SK-N-SH treated with all-trans-retinoic acid at 6 μM for 48 hours (cell line): ENCODE measurements around the gene LRIT2.

ENCODE experiments used
- ATAC-seq: fragments of 200-7000 bp; cut with Tn5 transposase; 3 replicates; pipeline ENCODE4 v1.9.1; 2020; ENCODE audit warnings: mild to moderate bottlenecking, moderate library complexity
- ARNTL ChIP-seq: fragments of 450-650 bp; formaldehyde crosslinking; IDR thresholded peaks from 2 replicates; pipeline ENCODE4 v1.5.0; 2020; ENCODE audit warnings: low read depth, mild to moderate bottlenecking, moderate library complexity, borderline replicate concordance
- BACH2 ChIP-seq: fragments of 250-450 bp; sonication (Bioruptor Pico); IDR thresholded peaks from 2 replicates; pipeline ENCODE4 v1.9.0; 2021; ENCODE audit warnings: mild to moderate bottlenecking, borderline replicate concordance
- CSDC2 ChIP-seq: fragments of 250-450 bp; sonication (Bioruptor Pico); IDR thresholded peaks from 2 replicates; pipeline ENCODE4 v1.5.0; 2020; ENCODE audit warnings: mild to moderate bottlenecking, moderate library complexity
- GLIS3 ChIP-seq: fragments of 250-450 bp; sonication (Bioruptor Pico); IDR thresholded peaks from 2 replicates; pipeline ENCODE4 v1.5.0; 2020; ENCODE audit warnings: mild to moderate bottlenecking, moderate library complexity
- ISL1 ChIP-seq: fragments of 250-450 bp; sonication (Bioruptor Pico); IDR thresholded peaks from 2 replicates; pipeline ENCODE4 v2.1.2; 2022; ENCODE audit warnings: mild to moderate bottlenecking, moderate library complexity
- OSR1 ChIP-seq: fragments of 250-450 bp; sonication (Bioruptor Pico); IDR thresholded peaks from 2 replicates; pipeline ENCODE4 v1.8.0; 2022; ENCODE audit warnings: moderate library complexity, mild to moderate bottlenecking, inconsistent platforms
- PPARA ChIP-seq: fragments of 250-450 bp; sonication (Bioruptor Pico); IDR thresholded peaks from 2 replicates; pipeline ENCODE4 v1.5.0; 2020; ENCODE audit warnings: mild to moderate bottlenecking, borderline replicate concordance
- SNAI2 ChIP-seq: fragments of 250-450 bp; sonication (Bioruptor Pico); IDR thresholded peaks from 2 replicates; pipeline ENCODE4 v1.5.0; 2020; ENCODE audit warnings: mild to moderate bottlenecking, moderate library complexity
- TCF4 ChIP-seq: fragments of 250-450 bp; sonication (Bioruptor Pico); IDR thresholded peaks from 2 replicates; pipeline ENCODE4 v1.8.0; 2021; ENCODE audit warnings: mild to moderate bottlenecking, moderate library complexity, borderline replicate concordance
- TOX ChIP-seq: fragments of 250-450 bp; sonication (Bioruptor Pico); IDR thresholded peaks from 2 replicates; pipeline ENCODE4 v1.8.0; 2021; ENCODE audit warnings: mild to moderate bottlenecking, moderate library complexity, borderline replicate concordance
- ZC3H10 ChIP-seq: fragments of 250-450 bp; sonication (Bioruptor Pico); IDR thresholded peaks from 2 replicates; pipeline ENCODE4 v1.5.1; 2021; ENCODE audit warnings: mild to moderate bottlenecking, moderate library complexity
- ZFP3 ChIP-seq: fragments of 250-450 bp; sonication (Bioruptor Pico); IDR thresholded peaks from 2 replicates; pipeline ENCODE4 v1.5.0; 2020; ENCODE audit warnings: mild to moderate bottlenecking, moderate library complexity
- ZFP30 ChIP-seq: fragments of 450-650 bp; formaldehyde crosslinking; IDR thresholded peaks from 2 replicates; pipeline ENCODE4 v1.5.0; 2022; ENCODE audit warnings: mild to moderate bottlenecking, moderate library complexity
- ZNF70 ChIP-seq: fragments of 450-650 bp; formaldehyde crosslinking; IDR thresholded peaks from 2 replicates; pipeline ENCODE4 v1.5.0; 2020; ENCODE audit warnings: mild to moderate bottlenecking, moderate library complexity
- ZNF8 ChIP-seq: fragments of 450-650 bp; formaldehyde crosslinking; IDR thresholded peaks from 2 replicates; pipeline ENCODE4 v1.5.0; 2020; ENCODE audit warnings: mild to moderate bottlenecking, moderate library complexity
- TF ChIP-seq, protein P1 (sequence below): fragments of 250-450 bp; sonication (Bioruptor Pico); IDR thresholded peaks from 2 replicates; pipeline ENCODE4 v1.8.0; 2020; ENCODE audit warnings: mild to moderate bottlenecking, moderate library complexity, borderline replicate concordance
- TF ChIP-seq, protein P2 (sequence below): fragments of 250-450 bp; sonication (Bioruptor Pico); IDR thresholded peaks from 2 replicates; pipeline ENCODE4 v1.8.0; 2021; ENCODE audit warnings: low read depth, mild to moderate bottlenecking, moderate library complexity, borderline replicate concordance
- TF ChIP-seq, protein P3 (sequence below): fragments of 250-450 bp; sonication (Bioruptor Pico); IDR thresholded peaks from 2 replicates; pipeline ENCODE4 v1.5.0; 2020; ENCODE audit warnings: mild to moderate bottlenecking, moderate library complexity
- TF ChIP-seq, protein P4 (sequence below): fragments of 250-450 bp; sonication (Bioruptor Pico); IDR thresholded peaks from 2 replicates; pipeline ENCODE4 v1.5.1; 2021; ENCODE audit warnings: mild to moderate bottlenecking, moderate library complexity
- TF ChIP-seq, protein P5 (sequence below): fragments of 250-450 bp; sonication (Bioruptor Pico); IDR thresholded peaks from 2 replicates; pipeline ENCODE4 v1.5.1; 2020; ENCODE audit warnings: low read depth, mild to moderate bottlenecking, moderate library complexity

LRIT2 gene

DNA sequence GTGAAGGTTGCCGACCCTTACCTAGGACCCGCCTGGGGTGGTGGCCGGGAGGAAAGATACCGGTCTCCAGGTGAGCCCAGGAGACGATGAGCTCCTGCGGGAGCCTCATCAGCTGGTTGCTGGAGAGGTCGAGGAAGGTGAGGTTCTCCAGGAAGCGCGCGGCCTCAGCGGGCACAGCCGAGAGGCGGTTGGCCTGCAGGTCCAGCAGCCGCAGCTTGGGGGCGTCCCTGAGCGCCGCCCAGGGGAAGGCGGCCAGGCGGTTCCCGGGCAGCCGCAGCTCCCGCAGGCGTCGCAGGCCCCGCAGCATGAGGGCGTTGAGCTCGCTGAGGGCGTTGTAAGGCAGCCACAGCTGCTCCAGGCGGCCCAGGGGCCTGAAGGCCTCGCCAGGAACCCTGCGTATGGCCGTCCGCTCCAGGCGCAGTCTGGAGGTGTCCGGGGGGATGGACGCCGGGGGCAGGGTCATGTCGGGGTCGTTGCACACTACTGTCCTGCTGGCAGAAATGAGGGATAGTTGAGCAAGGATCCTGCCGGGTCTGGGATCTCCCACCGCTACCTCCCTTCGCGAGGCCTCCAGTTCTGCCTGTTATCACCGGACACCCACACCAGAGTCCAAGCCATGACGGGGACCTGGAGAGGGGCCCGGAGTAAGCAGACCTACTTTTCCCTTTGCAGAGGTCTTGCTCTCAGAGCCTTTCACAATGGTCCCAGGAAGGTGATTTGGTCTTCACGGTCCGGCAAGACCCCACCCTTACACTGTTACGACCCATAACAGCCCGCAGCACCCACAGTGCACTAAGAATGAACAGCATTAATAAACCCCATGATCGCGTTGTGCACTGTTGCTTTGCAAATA lies 12.1 kb upstream of the LRIT2 start:
- TF ChIP-seq, protein P1, sequence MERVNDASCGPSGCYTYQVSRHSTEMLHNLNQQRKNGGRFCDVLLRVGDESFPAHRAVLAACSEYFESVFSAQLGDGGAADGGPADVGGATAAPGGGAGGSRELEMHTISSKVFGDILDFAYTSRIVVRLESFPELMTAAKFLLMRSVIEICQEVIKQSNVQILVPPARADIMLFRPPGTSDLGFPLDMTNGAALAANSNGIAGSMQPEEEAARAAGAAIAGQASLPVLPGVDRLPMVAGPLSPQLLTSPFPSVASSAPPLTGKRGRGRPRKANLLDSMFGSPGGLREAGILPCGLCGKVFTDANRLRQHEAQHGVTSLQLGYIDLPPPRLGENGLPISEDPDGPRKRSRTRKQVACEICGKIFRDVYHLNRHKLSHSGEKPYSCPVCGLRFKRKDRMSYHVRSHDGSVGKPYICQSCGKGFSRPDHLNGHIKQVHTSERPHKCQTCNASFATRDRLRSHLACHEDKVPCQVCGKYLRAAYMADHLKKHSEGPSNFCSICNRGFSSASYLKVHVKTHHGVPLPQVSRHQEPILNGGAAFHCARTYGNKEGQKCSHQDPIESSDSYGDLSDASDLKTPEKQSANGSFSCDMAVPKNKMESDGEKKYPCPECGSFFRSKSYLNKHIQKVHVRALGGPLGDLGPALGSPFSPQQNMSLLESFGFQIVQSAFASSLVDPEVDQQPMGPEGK (CRISPR knock-in tag), result no peak
- no peak for TF ChIP-seq GLIS3 (CRISPR knock-in tag)
- no peak for TF ChIP-seq ZFP3
- no peak for TF ChIP-seq TOX (CRISPR knock-in tag)
- TF ChIP-seq PPARA, result no peak
- TF ChIP-seq BACH2 (CRISPR knock-in tag), result no peak
- TF ChIP-seq, protein P2, sequence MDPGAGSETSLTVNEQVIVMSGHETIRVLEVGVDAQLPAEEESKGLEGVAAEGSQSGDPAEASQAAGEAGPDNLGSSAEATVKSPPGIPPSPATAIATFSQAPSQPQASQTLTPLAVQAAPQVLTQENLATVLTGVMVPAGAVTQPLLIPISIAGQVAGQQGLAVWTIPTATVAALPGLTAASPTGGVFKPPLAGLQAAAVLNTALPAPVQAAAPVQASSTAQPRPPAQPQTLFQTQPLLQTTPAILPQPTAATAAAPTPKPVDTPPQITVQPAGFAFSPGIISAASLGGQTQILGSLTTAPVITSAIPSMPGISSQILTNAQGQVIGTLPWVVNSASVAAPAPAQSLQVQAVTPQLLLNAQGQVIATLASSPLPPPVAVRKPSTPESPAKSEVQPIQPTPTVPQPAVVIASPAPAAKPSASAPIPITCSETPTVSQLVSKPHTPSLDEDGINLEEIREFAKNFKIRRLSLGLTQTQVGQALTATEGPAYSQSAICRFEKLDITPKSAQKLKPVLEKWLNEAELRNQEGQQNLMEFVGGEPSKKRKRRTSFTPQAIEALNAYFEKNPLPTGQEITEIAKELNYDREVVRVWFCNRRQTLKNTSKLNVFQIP, result no peak
- no peak for TF ChIP-seq ZFP30 (CRISPR knock-in tag)
- TF ChIP-seq ZNF8 (CRISPR knock-in tag), result no peak
- TF ChIP-seq ZNF70 (CRISPR knock-in tag), result no peak
- TF ChIP-seq CSDC2 (CRISPR knock-in tag), result no peak
- no peak for TF ChIP-seq OSR1 (CRISPR knock-in tag)
- no peak for TF ChIP-seq TCF4 (CRISPR knock-in tag)
- TF ChIP-seq, protein P3, sequence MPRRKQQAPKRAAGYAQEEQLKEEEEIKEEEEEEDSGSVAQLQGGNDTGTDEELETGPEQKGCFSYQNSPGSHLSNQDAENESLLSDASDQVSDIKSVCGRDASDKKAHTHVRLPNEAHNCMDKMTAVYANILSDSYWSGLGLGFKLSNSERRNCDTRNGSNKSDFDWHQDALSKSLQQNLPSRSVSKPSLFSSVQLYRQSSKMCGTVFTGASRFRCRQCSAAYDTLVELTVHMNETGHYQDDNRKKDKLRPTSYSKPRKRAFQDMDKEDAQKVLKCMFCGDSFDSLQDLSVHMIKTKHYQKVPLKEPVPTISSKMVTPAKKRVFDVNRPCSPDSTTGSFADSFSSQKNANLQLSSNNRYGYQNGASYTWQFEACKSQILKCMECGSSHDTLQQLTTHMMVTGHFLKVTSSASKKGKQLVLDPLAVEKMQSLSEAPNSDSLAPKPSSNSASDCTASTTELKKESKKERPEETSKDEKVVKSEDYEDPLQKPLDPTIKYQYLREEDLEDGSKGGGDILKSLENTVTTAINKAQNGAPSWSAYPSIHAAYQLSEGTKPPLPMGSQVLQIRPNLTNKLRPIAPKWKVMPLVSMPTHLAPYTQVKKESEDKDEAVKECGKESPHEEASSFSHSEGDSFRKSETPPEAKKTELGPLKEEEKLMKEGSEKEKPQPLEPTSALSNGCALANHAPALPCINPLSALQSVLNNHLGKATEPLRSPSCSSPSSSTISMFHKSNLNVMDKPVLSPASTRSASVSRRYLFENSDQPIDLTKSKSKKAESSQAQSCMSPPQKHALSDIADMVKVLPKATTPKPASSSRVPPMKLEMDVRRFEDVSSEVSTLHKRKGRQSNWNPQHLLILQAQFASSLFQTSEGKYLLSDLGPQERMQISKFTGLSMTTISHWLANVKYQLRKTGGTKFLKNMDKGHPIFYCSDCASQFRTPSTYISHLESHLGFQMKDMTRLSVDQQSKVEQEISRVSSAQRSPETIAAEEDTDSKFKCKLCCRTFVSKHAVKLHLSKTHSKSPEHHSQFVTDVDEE (CRISPR knock-in tag), result no peak
- no peak for TF ChIP-seq ZC3H10
- TF ChIP-seq, protein P4, sequence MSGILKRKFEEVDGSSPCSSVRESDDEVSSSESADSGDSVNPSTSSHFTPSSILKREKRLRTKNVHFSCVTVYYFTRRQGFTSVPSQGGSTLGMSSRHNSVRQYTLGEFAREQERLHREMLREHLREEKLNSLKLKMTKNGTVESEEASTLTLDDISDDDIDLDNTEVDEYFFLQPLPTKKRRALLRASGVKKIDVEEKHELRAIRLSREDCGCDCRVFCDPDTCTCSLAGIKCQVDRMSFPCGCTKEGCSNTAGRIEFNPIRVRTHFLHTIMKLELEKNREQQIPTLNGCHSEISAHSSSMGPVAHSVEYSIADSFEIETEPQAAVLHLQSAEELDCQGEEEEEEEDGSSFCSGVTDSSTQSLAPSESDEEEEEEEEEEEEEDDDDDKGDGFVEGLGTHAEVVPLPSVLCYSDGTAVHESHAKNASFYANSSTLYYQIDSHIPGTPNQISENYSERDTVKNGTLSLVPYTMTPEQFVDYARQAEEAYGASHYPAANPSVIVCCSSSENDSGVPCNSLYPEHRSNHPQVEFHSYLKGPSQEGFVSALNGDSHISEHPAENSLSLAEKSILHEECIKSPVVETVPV (CRISPR knock-in tag), result no peak
- ATAC-seq, result no peak

DNA sequence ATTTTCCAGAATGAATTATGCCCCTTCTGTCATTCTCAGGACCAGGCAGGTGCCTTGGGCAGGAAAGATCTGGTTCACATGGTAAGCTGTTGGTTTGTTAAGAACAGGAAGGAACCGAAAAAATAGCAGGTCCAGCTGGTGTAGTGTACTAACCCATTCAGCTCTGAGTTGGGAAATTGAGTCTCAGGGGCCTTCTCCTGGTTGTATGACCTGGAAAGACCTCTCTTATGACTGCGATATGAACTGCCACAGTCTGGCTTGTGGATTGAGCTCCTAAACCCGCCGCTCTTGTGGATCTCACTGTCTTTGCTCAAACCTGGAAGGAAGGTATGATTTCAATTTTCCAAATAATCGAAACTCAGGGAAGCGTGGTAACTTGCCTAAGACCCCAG lies 11.5 kb upstream of the LRIT2 start:
- no peak for ATAC-seq
- no peak for TF ChIP-seq TCF4 (CRISPR knock-in tag)
- no peak for TF ChIP-seq ZNF70 (CRISPR knock-in tag)
- no peak for TF ChIP-seq ARNTL (CRISPR knock-in tag)
- TF ChIP-seq TOX (CRISPR knock-in tag), result no peak
- no peak for TF ChIP-seq ZFP30 (CRISPR knock-in tag)
- TF ChIP-seq BACH2 (CRISPR knock-in tag), result no peak
- TF ChIP-seq ZC3H10, result no peak
- TF ChIP-seq, protein P3 (CRISPR knock-in tag), result no peak
- TF ChIP-seq OSR1 (CRISPR knock-in tag), result no peak
- TF ChIP-seq, protein P1 (CRISPR knock-in tag), result no peak
- no peak for TF ChIP-seq SNAI2 (CRISPR knock-in tag)
- no peak for TF ChIP-seq ISL1 (CRISPR knock-in tag)
- TF ChIP-seq, protein P4 (CRISPR knock-in tag), result no peak
- TF ChIP-seq, protein P5, sequence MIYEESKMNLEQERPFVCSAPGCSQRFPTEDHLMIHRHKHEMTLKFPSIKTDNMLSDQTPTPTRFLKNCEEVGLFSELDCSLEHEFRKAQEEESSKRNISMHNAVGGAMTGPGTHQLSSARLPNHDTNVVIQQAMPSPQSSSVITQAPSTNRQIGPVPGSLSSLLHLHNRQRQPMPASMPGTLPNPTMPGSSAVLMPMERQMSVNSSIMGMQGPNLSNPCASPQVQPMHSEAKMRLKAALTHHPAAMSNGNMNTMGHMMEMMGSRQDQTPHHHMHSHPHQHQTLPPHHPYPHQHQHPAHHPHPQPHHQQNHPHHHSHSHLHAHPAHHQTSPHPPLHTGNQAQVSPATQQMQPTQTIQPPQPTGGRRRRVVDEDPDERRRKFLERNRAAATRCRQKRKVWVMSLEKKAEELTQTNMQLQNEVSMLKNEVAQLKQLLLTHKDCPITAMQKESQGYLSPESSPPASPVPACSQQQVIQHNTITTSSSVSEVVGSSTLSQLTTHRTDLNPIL, result no peak
